Smooth muscle cell (in vitro differentiated cells): ENCODE data around the gene ANKRD53. TPM values are rescaled to one million over a fixed set of nuclear protein-coding genes. Genes with fewer than 3 reads are reported as not detected.

Experiments
- DNase-seq: peaks from one replicate; lab custom pipeline; 2025; ENCODE audit not compliant: unreplicated experiment; lab: John Stamatoyannopoulos, UW
- H2AFZ ChIP-seq: fragments of 200-600 bp; sonication (generic); 2 replicates; pipeline ENCODE4 v1.6.0; 2016; ENCODE audit warnings: antibody characterized with exemption, low read depth, mild to moderate bottlenecking
- H3F3A ChIP-seq: fragments of 200-600 bp; sonication (generic); 2 replicates; pipeline ENCODE4 v1.6.0; 2017; ENCODE audit warnings: antibody characterized with exemption, low read depth
- H3K27ac ChIP-seq: fragments of 200-600 bp; sonication (generic); 2 replicates; pipeline ENCODE4 v1.5.1; 2016; ENCODE audit warnings: low read depth, mild to moderate bottlenecking
- H3K27me3 ChIP-seq: fragments of 200-600 bp; sonication (generic); 2 replicates; pipeline ENCODE4 v1.6.1; 2016; ENCODE audit warnings: low read depth, mild to moderate bottlenecking
- H3K36me3 ChIP-seq: fragments of 200-600 bp; sonication (generic); 2 replicates; pipeline ENCODE4 v1.5.1; 2016; ENCODE audit warnings: low read depth
- H3K4me1 ChIP-seq: fragments of 200-600 bp; sonication (generic); 2 replicates; pipeline ENCODE4 v1.5.1; 2016; ENCODE audit warnings: low read depth
- H3K4me2 ChIP-seq: fragments of 200-600 bp; sonication (generic); 2 replicates; pipeline ENCODE4 v1.6.0; 2016; ENCODE audit warnings: mild to moderate bottlenecking
- H3K4me3 ChIP-seq: fragments of 200-600 bp; sonication (generic); 2 replicates; pipeline ENCODE4 v1.5.1; 2016; ENCODE audit warnings: mild to moderate bottlenecking
- H3K79me2 ChIP-seq: fragments of 200-600 bp; sonication (generic); 2 replicates; pipeline ENCODE4 v1.6.0; 2016; ENCODE audit warnings: low read depth, mild to moderate bottlenecking
- H3K9ac ChIP-seq: fragments of 200-600 bp; sonication (generic); 2 replicates; pipeline ENCODE4 v1.6.0; 2016; ENCODE audit warnings: low read depth
- H3K9me3 ChIP-seq: fragments of 200-600 bp; sonication (generic); replicated peaks from 2 replicates; pipeline ENCODE4 v1.5.1; 2016; ENCODE audit warnings: low read depth
- H4K20me1 ChIP-seq: fragments of 200-600 bp; sonication (generic); 2 replicates; pipeline ENCODE4 v1.6.0; 2016; ENCODE audit warnings: low read depth
- CTCF ChIP-seq: fragments of 200-600 bp; sonication (generic); IDR thresholded peaks from 2 replicates; pipeline ENCODE4 v1.5.1; 2017; ENCODE audit warnings: borderline replicate concordance, mild to moderate bottlenecking, antibody characterized with exemption; ENCODE audit not compliant: insufficient read depth, poor library complexity, severe bottlenecking
- WGBS: methylation state at CpG from one replicate; pipeline ENCODE4 v1.1.7; 2016; ENCODE audit warnings: low lambda C conversion rate; 5-methylcytosine and 5-hydroxymethylcytosine counted together
- polyA plus RNA-seq: library from polyadenylated mRNA; unstranded; fragments of >200 nt; fragmentation: Nextera tagmentation; extraction: Ambion mirVana; gene quantifications from 2 replicates; pipeline ENCODE4 v1.2.1, GENCODE V29; 2016
- total RNA-seq: library from RNA; depleted of rRNA; stranded (reverse); fragments of >200 nt; gene quantifications from 2 replicates; pipeline ENCODE4 v1.2.3, GENCODE V29; 2014

The ANKRD53 gene
- total and polyA plus RNA-seq, 2 experiments from 2014 or later, result 1.3 to 1.9 TPM

- H3K27ac ChIP-seq, result no peak overlapping the region
- no peaks in the 10 kb centered on the region for H4K20me1 ChIP-seq
- H3K27me3 ChIP-seq, result no peaks in the 10 kb centered on the region
- H3K9me3 ChIP-seq, result no peaks in the 10 kb centered on the region
- no peaks in the 10 kb centered on the region for H3K79me2 ChIP-seq
- TF ChIP-seq CTCF, result peak; percentile 78
- H3K9ac ChIP-seq, result no peak overlapping the region
- peak overlapping the region; percentile 78 for H3K4me2 ChIP-seq
- peaks cover 10% of the 10 kb centered on the region for H3K4me1 ChIP-seq
- 32% methylated on average over 21 of the region's 21 CpGs for WGBS
- no peaks in the 10 kb centered on the region for H3F3A ChIP-seq
- H3K4me3 ChIP-seq, result peak overlapping the region; percentile 39
- peak overlapping the region; percentile 97 for H2AFZ ChIP-seq
- DNase-seq, result no peak
- no peaks in the 10 kb centered on the region for H3K36me3 ChIP-seq
Observed at GRCh38 chr2:71000780-71001591, 22.6 kb downstream of the ANKRD53 start.

- TF ChIP-seq CTCF, result no peak
- Histone ChIP-seq H4K20me1 (no peaks in the 10 kb centered on the region), H3F3A (no peaks in the 10 kb centered on the region), H3K4me1 (peaks cover 10% of the 10 kb centered on the region), H3K9ac (no peak overlapping the region), H3K79me2 (no peaks in the 10 kb centered on the region), H3K9me3 (no peaks in the 10 kb centered on the region), H2AFZ (no peak overlapping the region), H3K36me3 (no peaks in the 10 kb centered on the region), H3K27me3 (no peaks in the 10 kb centered on the region), H3K27ac (no peak overlapping the region), H3K4me2 (no peak overlapping the region), H3K4me3 (no peak overlapping the region)
- no peak for DNase-seq
- 85% methylated on average over 5 of the region's 5 CpGs for WGBS
Observed at GRCh38 chr2:71001592-71001927, 23.1 kb downstream of the ANKRD53 start.

GRCh38 chr2:71001981-71002570 is 23.6 kb downstream of the ANKRD53 start:
- H3F3A ChIP-seq, result no peaks in the 10 kb centered on the region

More at GRCh38 chr2:71001981-71002570, 23.6 kb downstream of the ANKRD53 start:
- H3K27me3 ChIP-seq, result no peaks in the 10 kb centered on the region
- peak overlapping the region; percentile 5 for H2AFZ ChIP-seq
- peaks cover 10% of the 10 kb centered on the region for H3K4me1 ChIP-seq
- H3K4me3 ChIP-seq, result no peak overlapping the region
- no peaks in the 10 kb centered on the region for H3K36me3 ChIP-seq
- H3K27ac ChIP-seq, result no peak overlapping the region
- TF ChIP-seq CTCF, result no peak
- H3K9ac ChIP-seq, result no peak overlapping the region
- no peaks in the 10 kb centered on the region for H4K20me1 ChIP-seq
- no peaks in the 10 kb centered on the region for H3K79me2 ChIP-seq
- WGBS, result 31% methylated on average over 11 of the region's 11 CpGs
- no peaks in the 10 kb centered on the region for H3K9me3 ChIP-seq
- DNase-seq, result no peak
- H3K4me2 ChIP-seq, result no peak overlapping the region
